Keratinocyte (primary cell): Measurements from ENCODE around the gene NUP205. TPM values are rescaled to one million over a fixed set of nuclear protein-coding genes. Genes with fewer than 3 reads are reported as not detected.
"Not testable (repeated sequence)": the region's sequence is repeated elsewhere in the genome, so short reads cannot be mapped to it uniquely, and the experiment has no call there.

Experiments
- DNase-seq: peaks from one replicate; pipeline ENCODE4 v3.0.0-alpha.2; 2011; ENCODE audit warnings: low read depth, missing footprints, low spot score
- FAIRE-seq: peaks from 2 replicates; lab custom pipeline; 2011; peaks lifted over from hg19 to GRCh38; lab: Jason Lieb, UNC
- H2AFZ ChIP-seq: 2 replicates; pipeline ENCODE4 v1.6.0; 2012; ENCODE audit warnings: low read length, control low read depth, inconsistent platforms; ENCODE audit not compliant: control insufficient read depth
- H3K27ac ChIP-seq: 2 replicates; pipeline ENCODE4 v1.5.1; 2011; ENCODE audit warnings: low read length; ENCODE audit not compliant: control insufficient read depth, insufficient read depth
- H3K27me3 ChIP-seq: 3 replicates; pipeline ENCODE4 v1.6.0; 2011; ENCODE audit warnings: low read length; ENCODE audit not compliant: control insufficient read depth, insufficient read depth; ENCODE audit errors: extremely low read depth
- H3K36me3 ChIP-seq, 2 experiments: 2 replicates in 1 of 2; 3 replicates in 1 of 2; pipeline ENCODE4 v1.5.1; 2011; ENCODE audit warnings: low read length in 2 of 2, mild to moderate bottlenecking in 1 of 2; ENCODE audit not compliant: control insufficient read depth in 2 of 2, insufficient read depth in 2 of 2; ENCODE audit errors: extremely low read depth in 1 of 2
- H3K4me1 ChIP-seq: 3 replicates; pipeline ENCODE4 v1.5.1; 2011; ENCODE audit warnings: low read length; ENCODE audit not compliant: control insufficient read depth, insufficient read depth; ENCODE audit errors: extremely low read depth
- H3K4me2 ChIP-seq: 3 replicates; pipeline ENCODE4 v1.6.0; 2011; ENCODE audit warnings: low read depth, low read length; ENCODE audit not compliant: control insufficient read depth, insufficient read depth; ENCODE audit errors: extremely low read depth
- H3K4me3 ChIP-seq, 3 experiments: fragments of 200-600 bp in 1 of 3; sonication (generic) in 1 of 3; 2 replicates in 2 of 3; 3 replicates in 1 of 3; pipeline ENCODE4 v1.5.1; 2011 to 2016; ENCODE audit warnings: low read length in 3 of 3, mild to moderate bottlenecking in 3 of 3, control low read depth in 2 of 3, inconsistent platforms in 1 of 3, low read depth in 1 of 3, mixed read lengths in 1 of 3, mixed run types in 1 of 3, moderate library complexity in 1 of 3; ENCODE audit not compliant: control insufficient read depth in 2 of 3, insufficient read depth in 2 of 3; ENCODE audit errors: extremely low read depth in 1 of 3
- H3K79me2 ChIP-seq: 2 replicates; pipeline ENCODE4 v1.6.0; 2012; ENCODE audit warnings: low read length; ENCODE audit not compliant: control insufficient read depth, insufficient read depth
- H3K9ac ChIP-seq: 3 replicates; pipeline ENCODE4 v1.6.0; 2011; ENCODE audit warnings: low read length; ENCODE audit not compliant: control insufficient read depth, insufficient read depth; ENCODE audit errors: extremely low read depth
- H3K9me1 ChIP-seq: 3 replicates; pipeline ENCODE4 v1.6.0; 2011; ENCODE audit warnings: low read length; ENCODE audit not compliant: control insufficient read depth, insufficient read depth; ENCODE audit errors: extremely low read depth
- H3K9me3 ChIP-seq: 2 replicates; pipeline ENCODE4 v1.5.1; 2012; ENCODE audit warnings: low read depth, low read length; ENCODE audit not compliant: control insufficient read depth
- H4K20me1 ChIP-seq: 3 replicates; pipeline ENCODE4 v1.6.0; 2011; ENCODE audit warnings: low read length; ENCODE audit not compliant: control insufficient read depth, insufficient read depth; ENCODE audit errors: extremely low read depth
- EZH2 ChIP-seq: IDR thresholded peaks from one replicate; pipeline ENCODE4 v1.6.1; 2012; ENCODE audit warnings: inconsistent platforms, mild to moderate bottlenecking, low read length, moderate library complexity
- dilution Hi-C: fragments of 300-500 bp; cut with MboI; formaldehyde crosslinking; loops from one replicate; pipeline ENCODE4 v1.7.0; 2020; ENCODE audit warnings: low sequenced_read_pairs; ENCODE audit not compliant: extremely low pct_ligation_motif_present
- polyA plus RNA-seq, 5 experiments: library from polyadenylated mRNA; depleted of rRNA in 3 of 5; stranded (reverse) in 3 of 5; stranded (forward) in 1 of 5; unstranded in 1 of 5; fragments of >200 nt; gene quantifications; 1 replicate in 1 of 5; 2 replicates in 3 of 5; 3 replicates in 1 of 5; pipeline versions ENCODE4 v1.2.1 to v1.2.3, GENCODE V29; 2011 to 2012; ENCODE audit warnings: missing spikeins in 2 of 5, low read depth in 1 of 5, low replicate concordance in 1 of 5
- TF ChIP-seq, protein P1 (sequence below), 3 experiments: IDR thresholded peaks in 1 of 3; conservative IDR thresholded peaks in 1 of 3; optimal IDR thresholded peaks in 1 of 3; 2 replicates in 2 of 3; 3 replicates in 1 of 3; pipeline versions ENCODE3 to v1.5.1; 2011; ENCODE audit warnings: low read length in 3 of 3, mild to moderate bottlenecking in 3 of 3, moderate library complexity in 2 of 3, control low read depth in 1 of 3, inconsistent platforms in 1 of 3; ENCODE audit not compliant: insufficient read depth in 2 of 3; ENCODE audit errors: extremely low read depth in 1 of 3

NUP205 gene
- polyA plus RNA-seq, 1 donor (not counting 4 experiments of a cell fraction or from before 2014, with no cell fraction given): 74.6 TPM

DNA sequence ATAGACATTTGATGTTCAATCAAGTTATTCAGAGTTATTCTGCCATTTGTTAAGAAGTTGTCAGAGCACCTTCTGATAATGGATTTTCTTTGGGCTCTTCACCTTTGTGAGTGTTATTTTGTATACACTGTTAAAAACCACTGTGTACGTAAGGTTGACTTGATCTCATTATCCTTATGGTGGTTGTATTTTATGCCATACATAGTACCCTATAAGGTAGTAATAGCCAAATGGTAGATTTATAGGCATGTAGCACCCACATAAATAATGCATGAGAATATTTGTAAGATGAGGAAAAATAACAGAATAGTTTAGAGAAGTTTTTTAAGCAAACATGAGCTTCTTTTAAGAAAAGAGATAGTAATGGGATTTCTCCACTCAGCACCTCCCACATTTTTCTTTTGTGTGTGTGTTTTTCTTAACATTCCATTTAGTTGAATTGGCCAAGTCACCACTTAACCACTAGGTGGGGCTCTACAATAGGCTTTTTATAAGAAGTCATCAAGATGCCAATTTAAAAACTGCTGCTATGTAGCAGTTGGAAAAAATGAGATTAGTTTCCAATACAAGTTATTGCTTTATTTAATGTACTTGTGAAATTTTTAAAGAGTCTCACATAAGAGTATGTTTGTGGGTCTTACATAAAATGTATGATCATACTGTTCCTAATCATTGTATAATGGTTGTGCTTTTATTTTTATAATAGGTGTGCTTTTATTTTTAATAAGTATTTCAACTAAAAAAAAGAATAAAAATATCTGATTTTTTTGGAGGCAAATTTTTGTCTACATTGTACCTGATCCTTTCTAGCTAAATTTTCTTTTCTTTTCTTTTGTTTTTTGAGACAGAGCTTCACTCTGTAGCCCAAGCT, 63.5 kb downstream of the NUP205 start:
- FAIRE-seq (peak; percentile 56), DNase-seq (peak; percentile 17)
- no peaks in the 10 kb centered on the region for H4K20me1 ChIP-seq
- no peaks in the 10 kb centered on the region for H3K9me3 ChIP-seq
- H3K36me3 ChIP-seq: peaks cover 7 to 29% of the 10 kb centered on the region in 2 experiments
- H3K9me1 ChIP-seq: no peaks in the 10 kb centered on the region
- H3K4me3 ChIP-seq: no peak overlapping the region
- no peak overlapping the region for H3K9ac ChIP-seq
- no peak overlapping the region for H2AFZ ChIP-seq
- H3K79me2 ChIP-seq: no peaks in the 10 kb centered on the region
- dilution Hi-C loops: no loop called here
- TF ChIP-seq, protein P1, sequence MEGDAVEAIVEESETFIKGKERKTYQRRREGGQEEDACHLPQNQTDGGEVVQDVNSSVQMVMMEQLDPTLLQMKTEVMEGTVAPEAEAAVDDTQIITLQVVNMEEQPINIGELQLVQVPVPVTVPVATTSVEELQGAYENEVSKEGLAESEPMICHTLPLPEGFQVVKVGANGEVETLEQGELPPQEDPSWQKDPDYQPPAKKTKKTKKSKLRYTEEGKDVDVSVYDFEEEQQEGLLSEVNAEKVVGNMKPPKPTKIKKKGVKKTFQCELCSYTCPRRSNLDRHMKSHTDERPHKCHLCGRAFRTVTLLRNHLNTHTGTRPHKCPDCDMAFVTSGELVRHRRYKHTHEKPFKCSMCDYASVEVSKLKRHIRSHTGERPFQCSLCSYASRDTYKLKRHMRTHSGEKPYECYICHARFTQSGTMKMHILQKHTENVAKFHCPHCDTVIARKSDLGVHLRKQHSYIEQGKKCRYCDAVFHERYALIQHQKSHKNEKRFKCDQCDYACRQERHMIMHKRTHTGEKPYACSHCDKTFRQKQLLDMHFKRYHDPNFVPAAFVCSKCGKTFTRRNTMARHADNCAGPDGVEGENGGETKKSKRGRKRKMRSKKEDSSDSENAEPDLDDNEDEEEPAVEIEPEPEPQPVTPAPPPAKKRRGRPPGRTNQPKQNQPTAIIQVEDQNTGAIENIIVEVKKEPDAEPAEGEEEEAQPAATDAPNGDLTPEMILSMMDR (optimal IDR thresholded peaks at IDR 0.05 in 1 of 3, IDR thresholded peaks at IDR 0.05 in 1 of 3, conservative IDR thresholded peaks at IDR 0.05 in 1 of 3; ENCODE audit: extremely low read depth in 1 of 3, insufficient read depth in 2 of 3, low read length in 3 of 3): peak in 2 of 3 experiments; percentile 63 to 72
- TF ChIP-seq EZH2: no peak
- H3K4me1 ChIP-seq: peaks cover 5% of the 10 kb centered on the region
- no peaks in the 10 kb centered on the region for H3K27me3 ChIP-seq
- H3K4me2 ChIP-seq: no peak overlapping the region
- H3K27ac ChIP-seq: no peak overlapping the region

DNA sequence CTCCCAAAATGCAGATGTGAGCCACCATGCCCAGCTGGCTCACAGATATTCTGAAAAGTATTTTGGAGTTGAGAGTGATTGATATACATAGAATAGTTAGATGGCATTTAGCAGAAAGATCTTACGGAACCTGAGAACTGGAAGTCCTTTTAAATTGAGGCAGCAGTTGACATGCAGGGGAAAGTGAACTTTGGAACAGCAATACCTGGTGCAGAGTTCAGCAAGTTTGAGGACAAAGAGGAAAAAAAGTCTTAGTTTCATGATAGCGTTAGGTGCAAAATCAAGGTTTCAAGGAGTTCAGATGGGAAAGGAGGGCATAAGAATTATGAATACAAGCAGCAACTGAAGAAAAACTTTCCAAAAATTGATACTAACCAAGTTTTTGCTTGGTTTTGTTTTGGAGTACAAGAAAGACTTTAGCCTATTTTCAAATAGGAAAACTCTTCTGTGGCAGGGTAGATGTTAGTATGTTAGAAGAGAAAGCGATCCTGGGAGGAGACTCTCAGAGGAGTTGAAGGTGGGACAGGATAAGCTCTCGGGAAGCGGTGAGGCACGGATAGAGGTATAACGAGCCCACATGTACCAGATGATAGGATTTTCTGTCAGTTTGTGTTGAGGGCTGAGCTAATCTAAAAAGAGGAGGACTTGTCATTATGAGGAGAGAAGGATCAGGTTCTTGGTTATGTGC, 76.6 kb downstream of the NUP205 start:
- Histone ChIP-seq H3K4me1 (no peaks in the 10 kb centered on the region), H3K4me2 (no peak overlapping the region), H3K79me2 (no peaks in the 10 kb centered on the region), H3K9me3 (no peaks in the 10 kb centered on the region), H3K27ac (no peak overlapping the region), H3K27me3 (no peaks in the 10 kb centered on the region), H2AFZ (no peak overlapping the region), H3K4me3 (no peak overlapping the region), H3K36me3 (peaks cover 14% of the 10 kb centered on the region in 2 experiments), H3K9ac (no peak overlapping the region), H3K9me1 (no peaks in the 10 kb centered on the region), H4K20me1 (no peaks in the 10 kb centered on the region)
- DNase-seq (no peak), FAIRE-seq (no peak)
- TF ChIP-seq EZH2: no peak
- TF ChIP-seq, protein P1 (optimal IDR thresholded peaks at IDR 0.05 in 1 of 3, IDR thresholded peaks at IDR 0.05 in 1 of 3, conservative IDR thresholded peaks at IDR 0.05 in 1 of 3; ENCODE audit: extremely low read depth in 1 of 3, insufficient read depth in 2 of 3, low read length in 3 of 3): no peak
- dilution Hi-C loops: no loop called here

DNA sequence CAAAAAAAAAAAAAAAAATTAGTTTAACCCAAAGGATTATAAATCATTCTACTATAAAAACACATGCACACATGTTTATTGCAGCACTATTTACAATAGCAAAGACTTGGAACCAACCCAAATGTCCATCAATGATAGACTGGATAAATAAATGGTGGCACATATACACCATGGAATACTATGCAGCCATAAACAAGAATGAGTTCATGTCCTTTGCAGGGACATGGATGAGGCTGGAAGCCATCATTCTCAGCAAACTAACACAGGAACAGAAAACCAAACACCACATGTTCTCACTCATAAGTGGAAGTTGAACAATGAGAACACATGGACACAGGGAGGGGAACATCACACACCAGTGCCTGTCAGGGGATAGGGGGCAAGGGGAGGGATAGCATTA, 82.0 kb downstream of the NUP205 start:
- H3K79me2 ChIP-seq, H2AFZ ChIP-seq, H3K9ac ChIP-seq, H3K27me3 ChIP-seq, H3K4me2 ChIP-seq, H3K27ac ChIP-seq, DNase-seq, FAIRE-seq, H3K4me1 ChIP-seq, dilution Hi-C loops, H3K4me3 ChIP-seq, H3K9me3 ChIP-seq, H4K20me1 ChIP-seq, H3K9me1 ChIP-seq: not testable (repeated sequence)
- H3K36me3 ChIP-seq: peaks cover 9 to 24% of the 10 kb centered on the region in 2 experiments
